ENCODE measurements around the gene ZACN.
"Not testable (repeated sequence)": the region's sequence is repeated elsewhere in the genome, so short reads cannot be mapped to it uniquely, and the experiment has no call there.

The ZACN gene

GRCh38 chr17:76078860-76079534, at the start of gene ZACN:
TSS of gene ZACN (plus strand) at chr17:76079182. CDS start at chr17:76079265, 83 bp downstream.
- no peak for DNase-seq

- no peak for DNase-seq
These were observed 46.8 kb upstream of the ZACN start for GRCh38 chr17:76032073-76032779.

GRCh38 chr17:76032780-76033108, 46.2 kb upstream of the ZACN start:
- DNase-seq, result no peak

- no peak for DNase-seq
These were observed 45.8 kb upstream of the ZACN start for GRCh38 chr17:76033139-76033538.

DNA sequence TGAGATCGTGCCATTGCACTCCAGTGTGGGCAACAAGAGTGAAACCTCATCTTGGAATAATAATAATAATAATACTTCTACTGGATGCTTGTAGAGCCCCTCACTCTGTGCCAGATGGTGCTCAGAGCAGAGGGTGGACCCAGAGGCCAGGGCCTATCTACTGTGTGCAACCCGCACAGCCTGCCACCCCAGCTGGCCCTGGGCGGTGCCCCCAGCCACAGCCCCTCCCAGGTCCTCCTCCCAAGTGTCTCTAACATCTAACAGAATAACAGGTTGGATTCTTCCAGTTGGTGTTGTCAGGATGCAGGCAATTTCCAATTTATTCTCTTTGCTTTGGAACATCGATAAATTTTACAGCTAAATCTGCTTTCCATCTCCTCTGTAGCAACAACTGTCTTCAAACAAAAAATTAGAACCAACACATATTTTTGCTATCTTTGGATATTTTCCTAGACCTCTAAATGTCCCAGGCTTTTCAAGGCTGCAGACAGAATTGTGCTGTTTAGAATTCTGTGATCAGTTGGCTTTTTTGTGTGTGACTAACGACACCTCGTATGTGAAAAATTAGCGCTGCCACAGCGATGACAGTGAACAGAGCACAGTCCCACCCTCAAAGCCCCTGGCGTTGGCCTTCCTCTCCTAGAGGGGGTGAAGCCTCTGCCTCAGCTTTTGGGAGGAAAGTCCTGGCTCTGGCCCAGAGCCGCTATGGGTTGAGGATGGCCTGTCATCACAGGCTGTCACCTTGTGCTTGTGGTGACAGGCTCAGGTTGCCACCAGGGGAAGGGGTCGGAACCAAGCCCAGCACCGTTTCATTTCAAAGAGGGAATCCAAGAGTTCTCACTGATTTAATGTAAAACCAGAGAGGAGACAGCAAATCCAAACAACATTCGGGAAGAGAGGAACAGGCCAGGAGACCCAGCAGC, 44.3 kb upstream of the ZACN start:
- no peak for DNase-seq

GRCh38 chr17:76036497-76037261, 42.3 kb upstream of the ZACN start:
- DNase-seq, result no peak

- DNase-seq, result no peak
These were observed 40.9 kb upstream of the ZACN start for GRCh38 chr17:76038050-76038449.

DNA sequence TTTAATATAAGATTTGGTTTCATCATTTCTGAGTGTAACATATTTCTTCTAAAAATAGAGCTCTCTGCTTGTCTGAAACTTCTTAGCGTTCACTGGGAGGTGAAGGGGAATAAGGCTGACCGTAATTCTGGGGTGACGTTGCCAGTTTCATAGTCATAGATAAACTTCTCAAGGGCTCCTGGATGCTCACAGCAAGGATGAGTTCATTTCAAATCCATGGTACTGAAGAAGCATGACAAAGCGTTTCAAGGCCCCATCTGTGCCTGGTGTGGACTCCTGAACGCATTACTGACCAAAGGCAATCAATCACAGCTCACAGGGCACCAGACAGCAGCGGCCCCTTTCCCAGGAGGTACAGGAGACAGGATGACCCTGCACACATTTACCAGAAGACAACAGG, 39.9 kb upstream of the ZACN start:
- DNase-seq, result no peak

DNA sequence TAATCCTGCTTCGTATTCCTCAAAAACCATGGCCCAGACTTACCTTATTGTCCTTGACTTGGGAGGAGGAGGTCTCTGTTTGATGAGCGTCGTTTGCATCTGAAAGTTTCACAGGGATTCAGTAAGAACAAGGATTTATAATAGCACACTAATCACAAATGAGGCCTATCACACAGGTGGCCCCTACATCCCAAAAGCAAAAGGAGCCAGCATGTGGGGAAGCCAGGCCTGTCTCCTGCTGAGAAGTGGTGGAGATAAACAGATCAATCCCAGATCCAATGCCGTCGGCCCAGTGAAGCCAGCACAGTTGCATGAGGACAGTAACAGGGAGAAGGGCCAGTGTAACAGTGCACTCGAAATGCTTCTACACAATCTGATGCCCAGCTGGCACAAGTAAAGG, 38.6 kb upstream of the ZACN start:
- DNase-seq, result no peak

DNA sequence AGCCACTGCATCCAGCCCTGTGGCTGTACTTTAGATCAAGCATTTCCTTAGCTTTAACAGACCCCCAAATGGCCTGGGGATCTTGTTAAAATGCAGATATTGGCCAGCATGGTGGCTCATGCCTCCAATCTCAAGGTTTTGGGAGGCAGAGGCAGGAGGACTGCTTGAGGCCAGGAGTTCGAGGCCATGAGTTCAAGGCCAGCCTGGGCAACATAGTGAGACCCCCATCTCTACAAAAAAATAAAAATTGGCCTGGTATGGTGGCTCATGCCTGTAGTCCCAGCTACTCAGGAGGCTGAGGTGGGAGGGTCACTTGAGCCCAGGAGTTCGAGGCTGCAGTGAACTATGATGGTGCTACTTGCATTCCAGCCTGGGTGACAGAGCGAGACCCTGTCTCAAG, 36.1 kb upstream of the ZACN start:
- DNase-seq, result not testable (repeated sequence)

DNA sequence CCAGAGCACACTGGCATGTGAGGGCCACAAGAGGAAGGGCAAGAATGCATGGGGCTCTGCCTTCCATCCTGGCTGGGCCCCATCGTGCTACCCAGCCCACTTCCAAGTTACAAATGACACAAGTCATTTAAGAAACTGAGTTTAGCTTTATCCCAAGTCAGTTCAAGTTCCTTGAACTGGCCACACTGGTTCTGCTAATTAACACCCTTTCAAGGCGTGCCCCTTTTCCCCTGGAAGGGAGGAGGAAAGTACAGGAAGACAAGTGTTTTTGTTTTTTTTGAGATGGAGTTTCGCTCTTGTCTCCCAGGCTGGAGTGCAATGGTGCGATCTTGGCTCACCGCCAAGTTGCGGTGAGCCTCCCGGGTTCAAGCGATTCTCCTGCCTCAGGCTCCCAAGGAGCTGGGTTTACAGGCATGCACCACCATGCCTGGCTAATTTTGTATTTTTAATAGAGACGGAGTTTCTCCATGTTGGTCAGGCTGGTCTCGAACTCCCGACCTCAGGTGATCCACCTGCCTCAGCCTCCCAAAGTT, 34.4 kb upstream of the ZACN start:
- DNase-seq, result not testable (repeated sequence)

DNA sequence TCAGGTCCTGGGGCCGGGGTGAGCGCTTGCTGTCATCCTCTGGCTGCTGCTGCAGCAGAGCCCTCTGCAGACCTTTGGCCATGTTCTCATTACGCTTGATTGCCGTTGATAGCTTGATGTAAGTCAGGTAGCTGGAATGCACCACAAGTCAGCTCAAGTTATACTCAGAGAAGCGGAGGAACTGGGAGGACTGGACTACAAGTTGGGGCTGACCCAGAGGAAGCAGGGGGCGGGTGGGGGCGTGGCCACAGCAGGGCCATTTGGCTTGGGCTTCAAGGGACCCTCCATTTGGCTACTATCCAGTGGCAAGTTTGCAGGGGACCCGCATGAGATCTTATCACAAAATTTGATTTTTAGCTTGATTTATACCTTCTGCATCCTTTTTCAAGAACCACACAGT, 32.9 kb upstream of the ZACN start:
- DNase-seq, result no peak

GRCh38 chr17:76048025-76048605, 30.9 kb upstream of the ZACN start:
- no peak for DNase-seq

DNA sequence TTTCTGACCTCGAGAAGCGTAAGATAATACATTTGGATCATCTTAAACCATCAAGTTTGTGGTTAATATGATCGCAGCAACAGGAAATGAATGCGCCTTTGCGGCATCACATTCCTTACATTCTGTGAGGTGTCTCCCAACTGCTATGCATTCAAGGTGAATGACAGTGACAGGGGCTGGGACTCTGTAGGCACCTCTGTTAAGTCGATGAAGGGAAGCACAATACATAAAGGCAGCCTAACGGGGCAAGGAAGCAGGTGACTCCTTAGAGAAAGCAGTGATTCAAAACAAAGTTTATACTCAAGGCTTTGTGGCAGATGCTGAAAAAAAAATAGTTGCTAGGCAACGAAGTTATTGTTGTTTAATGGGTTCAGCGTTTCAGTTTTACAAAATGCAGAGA, 30.3 kb upstream of the ZACN start:
- DNase-seq, result no peak

DNA sequence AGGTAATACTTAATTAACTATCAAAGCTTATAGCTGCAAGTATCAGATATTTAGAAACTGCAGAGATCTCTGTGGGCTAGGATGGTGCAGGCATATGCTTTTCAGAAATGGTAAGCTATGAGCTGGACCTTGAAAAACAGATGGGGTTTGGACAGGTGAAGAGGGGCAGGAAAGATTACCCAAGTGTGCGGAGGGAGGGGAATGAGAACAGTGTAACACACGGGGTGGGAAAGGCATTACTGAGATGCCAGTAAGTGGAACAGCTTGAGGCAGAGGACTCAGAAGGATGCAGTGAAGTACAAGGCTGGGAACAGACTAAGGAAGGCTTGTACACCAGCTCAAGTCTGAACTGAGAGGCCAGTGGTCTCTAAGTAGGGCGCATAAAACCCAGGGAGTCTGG, 29.7 kb upstream of the ZACN start:
- DNase-seq, result no peak

GRCh38 chr17:76049836-76050537, 29.0 kb upstream of the ZACN start:
- no peak for DNase-seq

- DNase-seq, result no peak
These were observed 28.2 kb upstream of the ZACN start for GRCh38 chr17:76050538-76051467.

- no peak for DNase-seq
These were observed 27.4 kb upstream of the ZACN start for GRCh38 chr17:76051561-76051960.

DNA sequence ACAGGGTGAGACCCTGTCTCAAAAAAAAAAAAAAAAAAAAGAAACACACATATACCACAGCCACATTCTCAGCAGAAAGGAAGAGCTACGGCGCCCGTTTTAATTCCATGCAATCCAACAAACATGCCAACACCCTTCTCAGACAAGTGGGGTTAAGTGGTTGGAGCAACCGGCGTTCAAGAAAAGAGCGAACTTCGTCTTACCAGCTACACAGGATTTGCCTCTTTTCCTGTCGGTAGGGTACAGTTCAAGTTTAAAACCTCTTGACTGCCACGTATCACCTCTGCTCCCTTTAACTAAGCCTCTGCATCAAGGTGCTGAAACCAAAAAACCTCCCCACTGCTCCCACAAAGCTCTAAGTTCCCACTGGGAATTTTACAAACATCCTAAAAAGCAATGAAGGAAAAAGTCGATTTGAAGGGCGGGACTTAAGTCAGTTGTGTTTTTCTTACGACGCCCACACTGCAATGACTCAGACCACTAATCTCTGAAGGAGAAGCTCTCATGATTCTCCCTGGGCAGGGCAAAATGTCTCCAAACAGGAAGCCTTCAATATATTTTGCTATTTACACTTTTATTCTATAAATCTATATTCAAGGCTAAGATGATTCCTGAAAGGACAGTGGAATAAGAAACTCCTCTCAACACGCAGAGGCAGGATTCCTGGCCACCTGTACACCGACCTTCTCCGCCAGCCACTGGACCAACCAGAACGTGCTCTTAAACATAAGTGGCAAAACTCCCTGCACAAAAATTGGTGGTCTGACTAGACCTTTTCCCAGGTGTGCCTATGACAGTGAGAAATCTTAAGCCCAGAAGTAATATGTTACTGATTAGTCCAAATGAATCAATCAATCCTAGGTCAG, 25.5 kb upstream of the ZACN start:
- DNase-seq, result no peak

DNA sequence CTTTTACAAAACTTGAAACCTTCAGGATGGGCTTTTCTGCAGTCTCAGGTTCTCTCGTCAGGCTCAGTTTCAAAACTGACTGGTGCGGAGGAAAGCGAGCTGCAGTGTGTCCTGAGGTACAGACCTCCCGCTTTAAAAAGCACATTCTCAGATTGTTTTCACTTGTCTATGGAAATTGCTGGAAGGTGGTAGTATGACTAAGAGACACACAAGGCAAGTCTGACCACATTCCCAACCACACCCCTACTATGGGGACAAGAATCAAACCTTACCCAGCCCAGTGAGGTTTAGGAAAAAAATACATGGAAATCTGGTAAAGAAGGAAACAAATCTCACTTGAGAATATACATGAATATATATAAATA, 24.9 kb upstream of the ZACN start:
- no peak for DNase-seq

All from activated CD4-positive, alpha-beta T cell treated with anti-CD3 and anti-CD28 coated beads, Interleukin-2, Interleukin-6, amounts not matched to agents 100 ng/mL and 50 ng/mL, durations not matched to agents 16 hours and 8 hours (primary cell).